ENCODE measurements around the gene MCM7. TPM values are rescaled to one million over a fixed set of nuclear protein-coding genes. Genes with fewer than 3 reads are reported as not detected.
A peak's percentile ranks its signal among the peaks of the same experiment; 100 is the strongest.

MCM7 gene
- total RNA-seq, 1 donor from 2014 or later, result 21.7 TPM

DNA sequence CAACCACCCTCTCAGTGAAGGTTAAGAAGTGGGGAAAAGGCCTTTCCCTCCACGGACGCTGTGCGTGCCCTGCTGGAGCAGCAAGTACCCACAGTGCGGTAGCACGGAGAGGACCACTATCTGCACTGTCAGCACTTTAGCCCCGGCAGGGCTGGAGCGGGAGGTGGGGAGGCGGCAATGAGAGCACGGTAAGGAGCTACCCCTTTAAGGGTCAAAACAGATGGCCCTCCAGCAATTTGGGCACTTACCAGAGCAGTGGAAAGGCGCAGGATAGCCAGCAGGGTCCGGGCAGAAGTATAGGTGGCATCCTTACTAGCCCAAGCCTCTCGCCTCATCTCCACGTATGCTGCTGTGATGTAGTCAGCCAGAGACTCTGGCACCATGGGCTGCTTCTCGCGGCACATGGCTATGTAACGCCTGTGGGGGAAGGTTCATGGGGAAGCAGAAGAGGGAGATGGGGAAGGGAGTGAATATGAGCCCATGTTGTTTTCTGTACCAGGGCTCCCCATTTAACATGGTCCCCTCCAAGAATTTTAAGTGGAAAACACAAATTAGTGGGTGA is 7.2 kb downstream of the MCM7 start:
- DNase-seq (ENCODE audit: low spot score), result no peak

DNA sequence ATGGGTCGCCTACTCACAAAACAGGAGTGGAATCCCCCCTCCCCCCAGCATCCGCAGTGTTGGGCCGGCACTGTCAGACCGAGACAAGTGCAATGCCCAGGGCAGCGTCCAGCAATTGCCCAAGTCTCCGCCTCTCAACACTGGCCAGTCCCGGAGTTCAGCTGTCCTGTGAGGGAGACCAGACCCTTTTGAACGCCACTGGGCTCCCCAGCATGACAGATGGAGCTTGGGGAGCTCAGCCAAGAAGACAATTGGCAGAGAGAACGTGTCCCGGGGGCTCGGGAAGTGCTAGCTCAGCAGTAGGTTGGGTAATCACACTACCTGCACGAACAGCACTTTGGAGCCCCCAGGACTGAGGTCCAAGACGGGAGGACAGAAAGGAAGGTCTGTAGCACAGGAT is 7.7 kb downstream of the MCM7 start:
- no peak for DNase-seq (ENCODE audit: low spot score)

DNA sequence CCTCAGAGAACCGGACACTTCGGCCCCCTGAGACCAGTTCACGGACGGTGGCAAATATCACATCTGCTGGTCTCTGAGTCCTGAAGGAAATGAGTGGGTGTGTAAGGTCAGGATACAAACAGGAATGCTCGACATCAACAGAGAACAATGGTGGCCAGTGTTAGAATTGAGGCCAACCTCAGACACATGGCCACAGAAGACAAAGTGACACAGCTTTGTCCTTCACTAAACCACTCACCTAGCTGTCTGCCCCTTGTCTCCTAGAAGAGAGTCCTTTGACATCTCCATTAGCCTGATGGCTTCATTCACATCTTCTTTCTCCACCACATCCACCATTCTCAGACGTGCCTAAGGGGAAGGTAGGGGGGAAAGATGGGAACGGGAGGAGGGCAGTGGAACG is 8.1 kb downstream of the MCM7 start:
- no peak for DNase-seq (ENCODE audit: low spot score)

DNA sequence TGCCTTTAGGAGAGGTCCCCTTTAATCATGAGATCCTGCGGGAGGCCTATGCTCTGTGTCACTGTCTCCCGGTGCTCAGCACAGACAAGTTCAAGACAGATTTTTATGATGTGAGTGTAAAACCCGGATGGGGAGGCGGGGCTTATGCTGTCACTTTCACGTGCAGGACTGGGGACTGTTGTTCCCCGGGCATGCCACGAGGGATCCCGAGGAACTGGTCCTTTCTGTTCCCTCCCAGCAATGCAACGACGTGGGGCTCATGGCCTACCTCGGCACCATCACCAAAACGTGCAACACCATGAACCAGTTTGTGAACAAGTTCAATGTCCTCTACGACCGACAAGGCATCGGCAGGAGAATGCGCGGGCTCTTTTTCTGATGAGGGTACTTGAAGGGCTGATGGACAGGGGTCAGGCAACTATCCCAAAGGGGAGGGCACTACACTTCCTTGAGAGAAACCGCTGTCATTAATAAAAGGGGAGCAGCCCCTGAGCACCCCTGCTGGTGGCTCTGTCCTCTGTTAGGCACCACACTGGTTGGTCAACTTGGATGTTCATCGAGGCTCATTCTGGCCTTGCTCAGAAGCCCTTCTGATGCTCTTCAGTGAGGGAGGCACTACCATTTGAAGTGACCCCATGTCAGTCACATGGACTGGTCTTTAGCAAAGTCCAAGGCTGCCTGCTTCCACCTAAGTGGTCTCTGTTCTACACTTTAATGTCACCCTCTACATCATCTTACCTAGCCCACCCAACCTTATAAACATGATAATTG is 9.6 kb downstream of the MCM7 start:
- DNase-seq (ENCODE audit: low spot score), result no peak

DNA sequence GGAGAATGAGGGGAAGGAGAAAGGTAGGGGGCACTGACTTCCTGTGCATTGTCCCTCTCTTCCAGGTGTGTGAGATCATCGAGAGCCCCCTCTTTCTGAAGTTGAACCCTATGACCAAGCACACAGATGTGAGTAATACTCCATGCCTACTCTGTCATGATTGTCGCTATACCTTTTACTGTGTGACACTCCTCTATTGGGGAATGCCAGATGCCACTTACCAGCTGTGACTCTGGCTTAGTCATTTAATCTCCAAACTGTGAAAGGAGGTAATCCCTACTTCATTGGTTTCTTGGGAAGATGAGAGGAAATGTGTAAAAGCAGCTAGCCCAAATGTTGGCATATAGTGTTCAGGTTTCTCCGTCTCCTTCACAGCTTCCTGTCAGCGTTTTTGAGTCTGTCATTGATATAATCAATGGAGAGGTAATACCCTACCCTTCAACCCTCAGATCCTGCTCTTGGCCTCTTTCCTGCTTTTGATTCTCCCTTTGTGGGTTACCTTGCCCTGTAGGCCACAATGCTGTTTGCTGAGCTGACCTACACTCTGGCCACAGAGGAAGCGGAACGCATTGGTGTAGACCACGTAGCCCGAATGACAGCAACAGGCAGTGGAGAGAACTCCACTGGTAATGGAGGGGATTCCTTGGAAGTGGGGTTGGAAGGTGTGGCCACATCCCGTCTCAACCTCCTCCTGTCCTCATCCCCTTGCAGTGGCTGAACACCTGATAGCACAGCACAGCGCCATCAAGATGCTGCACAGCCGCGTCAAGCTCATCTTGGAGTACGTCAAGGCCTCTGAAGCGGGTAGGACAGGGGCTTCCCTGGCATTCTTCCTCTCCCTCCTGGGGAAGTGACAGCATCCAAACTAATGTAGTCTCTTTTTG is 10.4 kb downstream of the MCM7 start:
- no peak for DNase-seq (ENCODE audit: low spot score)

DNA sequence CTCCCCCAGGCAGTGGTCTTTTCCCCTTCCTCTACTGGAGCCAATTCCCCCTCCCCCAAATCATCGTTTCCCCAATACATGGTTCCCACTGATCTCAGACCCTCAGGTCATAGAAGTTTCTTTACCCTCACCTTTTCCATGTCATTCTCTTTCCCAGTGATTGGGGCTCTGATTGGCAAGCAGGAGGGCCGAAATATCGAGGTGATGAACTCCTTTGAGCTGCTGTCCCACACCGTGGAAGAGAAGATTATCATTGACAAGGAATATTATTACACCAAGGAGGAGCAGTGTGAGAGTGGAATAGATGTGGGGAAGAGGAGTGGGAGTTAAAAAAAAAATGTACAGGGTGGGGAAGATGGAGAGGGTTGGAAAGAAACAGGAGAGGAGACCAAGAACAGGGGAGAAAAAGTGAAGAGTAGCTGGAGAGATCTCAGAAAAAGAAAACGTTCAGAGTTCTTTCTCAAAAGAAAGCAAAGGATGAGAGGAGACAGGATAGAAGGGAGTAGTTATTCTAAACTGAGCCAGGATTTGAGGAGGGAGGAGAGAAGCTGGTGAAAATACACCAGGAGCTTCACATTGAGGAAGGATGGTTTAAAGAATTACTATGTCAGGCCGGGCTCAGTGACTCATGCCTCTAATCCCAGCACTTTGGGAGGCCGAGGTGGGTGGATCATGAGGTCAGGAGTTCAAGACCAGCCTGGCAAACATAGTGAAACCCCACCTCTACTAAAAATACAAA is 11.6 kb downstream of the MCM7 start:
- DNase-seq (ENCODE audit: low spot score), result peak; percentile 62

DNA sequence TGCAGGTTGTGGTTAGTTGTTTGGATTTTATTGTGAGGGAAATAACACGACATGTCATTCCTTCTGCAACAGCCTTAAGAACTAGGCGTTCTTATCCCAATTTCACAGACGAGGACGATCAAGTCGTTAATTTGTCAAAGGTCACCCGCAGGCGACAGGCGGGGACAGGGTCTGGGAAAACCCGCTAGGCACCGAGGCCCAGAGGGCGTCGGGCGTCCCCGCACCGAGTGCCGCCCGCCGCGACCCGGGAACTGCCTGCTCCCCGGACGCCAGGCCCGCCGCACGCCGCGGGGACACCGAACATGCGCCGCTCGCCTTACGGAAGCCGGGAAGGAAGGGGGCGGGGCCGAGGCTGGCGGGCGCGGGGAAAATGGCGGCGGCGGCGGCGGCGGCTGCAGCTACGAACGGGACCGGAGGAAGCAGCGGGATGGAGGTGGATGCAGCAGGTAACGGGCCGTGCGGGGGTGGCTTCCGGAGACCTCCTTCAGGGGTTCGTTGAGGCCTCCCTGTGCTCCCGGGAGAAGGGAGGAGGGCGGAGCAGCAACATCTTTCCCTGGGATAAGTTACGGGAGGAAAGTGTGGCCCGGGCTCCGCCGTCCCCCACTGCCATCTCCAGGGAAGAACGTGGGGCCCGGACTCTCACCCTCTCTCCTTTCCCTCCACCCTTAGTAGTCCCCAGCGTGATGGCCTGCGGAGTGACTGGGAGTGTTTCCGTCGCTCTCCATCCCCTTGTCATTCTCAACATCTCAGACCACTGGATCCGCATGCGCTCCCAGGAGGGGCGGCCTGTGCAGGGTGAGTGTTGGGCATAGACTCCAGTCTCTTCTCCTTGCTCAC is 12.4 kb downstream of the MCM7 start, which contains the start of gene COPS6:
TSS of gene COPS6 (plus strand) at position 349 of the 837 bp plus-strand sequence. CDS start at position 371, 22 bp downstream.
- peak; percentile 78 for DNase-seq (ENCODE audit: low spot score)

DNA sequence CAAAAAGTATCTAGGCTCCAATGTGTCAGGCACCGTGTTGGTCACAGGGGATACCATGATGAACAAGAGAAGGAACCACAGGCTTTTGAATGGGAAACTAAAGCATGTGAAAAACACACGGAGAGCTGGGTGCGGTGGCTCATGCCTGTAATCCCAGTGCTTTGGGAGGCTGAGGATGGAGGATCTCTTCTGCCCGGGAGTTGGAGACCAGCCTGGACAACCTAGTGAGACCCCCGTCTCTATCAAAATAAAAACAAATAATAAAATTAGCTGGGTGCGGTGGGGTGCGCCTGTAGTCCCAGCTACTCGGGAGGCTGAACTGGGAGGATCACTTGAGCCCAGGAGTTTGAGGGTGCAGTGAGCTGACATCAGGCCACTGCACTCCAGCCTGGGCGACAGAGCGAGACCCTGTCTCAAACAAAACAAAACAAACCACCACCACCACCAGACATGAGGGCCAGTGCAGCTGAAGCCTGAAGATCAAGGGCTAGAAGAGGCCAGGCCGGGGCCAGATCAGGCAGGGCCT is 13.0 kb downstream of the MCM7 start:
- no peak for DNase-seq (ENCODE audit: low spot score)

DNA sequence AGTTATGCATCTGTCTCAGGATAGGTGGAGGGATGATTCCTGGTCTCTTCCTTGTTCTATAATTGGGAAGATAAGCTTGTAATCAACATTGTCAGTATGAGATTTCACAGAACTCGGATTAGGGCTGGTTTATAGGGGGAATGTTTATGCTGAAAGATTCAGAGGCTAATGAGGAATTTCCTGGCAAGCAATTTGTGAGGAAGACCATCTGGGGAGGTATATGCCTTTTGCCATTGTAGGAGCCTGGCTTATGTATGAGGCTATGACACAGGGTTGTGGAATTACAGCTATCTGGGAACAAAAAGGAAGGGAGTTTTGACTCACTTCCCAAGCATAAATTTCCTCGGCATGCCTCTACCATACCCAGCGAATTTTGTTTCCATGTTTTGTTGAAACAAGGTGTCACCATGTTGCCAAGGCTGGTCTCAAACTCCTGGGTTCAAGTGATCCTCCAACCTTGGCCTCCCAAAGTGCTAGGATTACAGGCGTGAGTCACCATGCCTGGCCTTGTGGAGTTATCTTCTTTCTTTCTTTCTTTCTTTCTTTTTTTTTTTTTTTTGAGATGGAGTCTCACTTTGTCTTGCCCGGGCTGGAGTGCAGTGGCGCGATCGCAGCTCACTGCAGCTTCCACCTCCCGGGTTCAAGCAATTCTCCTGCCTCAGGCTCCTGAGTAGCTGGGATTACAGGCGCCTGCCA is 14.0 kb downstream of the MCM7 start:
- peak; percentile 96 for DNase-seq (ENCODE audit: low spot score)

DNA sequence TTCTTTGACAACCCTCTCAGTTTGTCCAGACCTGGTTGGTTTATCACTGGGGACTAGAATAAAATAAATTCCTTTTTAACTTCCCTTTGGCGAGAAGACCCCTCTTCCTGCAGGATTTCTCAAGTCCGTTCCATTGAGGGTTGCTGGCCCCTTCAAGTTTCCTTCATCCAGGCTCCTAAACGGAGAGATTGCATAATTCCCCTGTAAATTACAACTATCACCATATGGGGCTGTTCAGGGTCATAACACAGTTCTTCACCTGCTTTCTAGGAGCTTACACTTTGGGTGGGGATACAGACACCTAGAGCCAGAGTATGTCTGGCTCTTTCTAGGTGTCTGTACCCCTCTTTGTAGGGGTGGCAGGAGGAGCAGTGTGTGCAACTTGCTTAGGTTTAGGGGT is 15.7 kb downstream of the MCM7 start:
- DNase-seq (ENCODE audit: low spot score), result no peak

DNA sequence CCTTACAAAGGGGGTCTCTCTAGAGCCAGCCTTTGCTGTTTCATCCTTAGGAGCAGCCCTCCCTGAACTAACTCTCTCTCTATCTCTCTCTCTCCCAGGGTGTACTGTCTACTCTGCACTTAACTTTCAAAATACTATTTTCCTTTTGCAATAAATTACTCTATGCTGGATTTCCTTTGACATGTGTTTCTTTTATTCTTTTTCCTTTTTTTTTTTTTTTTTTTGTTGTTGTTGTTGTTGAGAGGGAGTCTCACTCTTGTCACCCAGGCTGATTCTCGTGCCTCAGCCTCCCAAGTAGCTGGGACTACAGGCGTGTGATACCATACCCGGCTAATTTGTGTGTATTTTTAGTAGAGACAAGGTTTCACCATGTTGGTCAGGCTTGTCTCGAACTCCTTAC is 18.2 kb downstream of the MCM7 start:
- DNase-seq (ENCODE audit: low spot score), result no peak

DNA sequence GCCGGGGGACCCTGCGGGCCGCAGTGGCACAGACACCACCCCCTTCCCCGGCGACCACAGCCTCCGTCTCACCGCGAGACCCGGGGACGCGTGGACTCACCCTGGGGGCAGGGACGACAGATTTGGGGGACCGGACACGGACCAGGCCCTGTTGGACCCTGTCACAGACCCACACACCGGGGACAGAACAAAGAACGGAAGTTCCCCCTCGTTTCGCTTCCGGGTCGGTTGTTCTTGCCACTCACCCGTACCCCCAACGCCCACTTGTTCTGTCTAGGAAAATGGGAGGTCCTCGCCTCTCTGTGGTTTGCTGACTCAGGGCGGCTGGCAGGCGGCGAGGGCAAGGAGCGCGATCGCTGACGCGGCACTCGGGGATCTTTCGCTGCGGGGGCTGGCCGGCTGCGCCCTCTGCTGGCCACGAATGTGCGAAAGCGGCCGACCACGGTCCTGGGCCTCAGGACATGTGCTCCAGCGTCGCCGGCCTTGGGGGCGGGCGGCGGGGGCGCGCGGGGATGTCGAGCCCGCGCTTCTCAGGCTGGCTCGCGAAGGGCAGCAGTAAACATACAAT is 19.6 kb downstream of the MCM7 start, which contains the start of gene ZNF3:
TSS of gene ZNF3 (minus strand) at position 189 of the 568 bp plus-strand sequence. CDS start 4,366 bp downstream, outside the sequence.
- DNase-seq (ENCODE audit: low spot score), result peak; percentile 99

DNA sequence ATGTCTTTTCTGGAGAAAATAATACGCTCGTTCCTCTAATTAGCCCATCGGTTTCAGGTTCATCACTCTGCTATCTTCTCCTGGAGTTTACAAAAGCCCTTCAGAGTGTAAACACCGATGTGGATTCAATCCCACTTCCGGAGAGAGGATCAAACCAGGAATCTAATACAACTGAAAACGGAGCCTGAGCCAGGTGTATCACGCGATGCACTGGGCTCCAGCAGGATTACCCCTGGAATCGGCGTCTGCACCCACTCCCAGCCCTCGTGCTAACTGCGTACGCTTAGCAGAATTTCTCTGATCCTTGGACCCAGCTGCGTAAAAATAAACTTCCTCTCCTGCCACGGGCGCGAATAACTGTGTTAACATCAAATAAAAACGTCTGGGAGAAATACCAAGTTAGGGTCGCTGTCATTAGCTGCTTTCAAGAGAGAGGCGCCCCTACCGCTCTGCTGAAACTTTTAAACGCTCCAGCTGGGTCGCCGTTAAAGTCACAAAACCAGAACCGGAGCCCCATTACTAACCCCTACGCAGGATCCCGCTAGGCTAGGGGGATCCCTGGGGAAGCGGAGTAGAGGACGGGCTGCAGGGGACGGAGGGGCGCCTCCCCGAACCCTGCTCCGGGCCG is 20.2 kb downstream of the MCM7 start:
- no peak for DNase-seq (ENCODE audit: low spot score)

DNA sequence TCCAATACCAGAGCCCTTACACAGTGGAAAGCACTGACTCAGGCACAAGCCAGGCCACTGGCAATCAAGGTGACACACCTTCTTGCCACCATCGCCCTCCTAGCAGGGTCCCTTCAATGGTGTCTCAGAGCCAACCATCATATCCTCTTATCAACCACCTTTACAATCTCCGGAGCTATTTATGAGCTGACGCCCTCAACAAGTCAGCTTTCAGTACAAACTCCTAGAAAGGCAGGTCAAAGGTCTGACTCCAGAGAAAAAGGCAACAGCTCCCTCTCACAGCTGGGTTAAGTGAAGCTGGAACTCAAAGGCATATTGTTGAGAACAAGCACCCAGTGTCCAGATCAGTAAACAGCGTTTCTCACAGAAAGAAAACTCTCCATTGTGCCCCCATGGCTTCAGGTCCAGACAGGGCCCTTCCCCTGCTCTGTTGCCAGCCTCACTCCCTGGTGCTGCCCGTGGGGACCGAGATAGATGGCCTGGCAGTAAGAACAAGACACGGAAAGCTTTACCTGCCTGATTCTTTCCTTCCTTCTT is 22.1 kb downstream of the MCM7 start:
- DNase-seq (ENCODE audit: low spot score), result no peak

DNA sequence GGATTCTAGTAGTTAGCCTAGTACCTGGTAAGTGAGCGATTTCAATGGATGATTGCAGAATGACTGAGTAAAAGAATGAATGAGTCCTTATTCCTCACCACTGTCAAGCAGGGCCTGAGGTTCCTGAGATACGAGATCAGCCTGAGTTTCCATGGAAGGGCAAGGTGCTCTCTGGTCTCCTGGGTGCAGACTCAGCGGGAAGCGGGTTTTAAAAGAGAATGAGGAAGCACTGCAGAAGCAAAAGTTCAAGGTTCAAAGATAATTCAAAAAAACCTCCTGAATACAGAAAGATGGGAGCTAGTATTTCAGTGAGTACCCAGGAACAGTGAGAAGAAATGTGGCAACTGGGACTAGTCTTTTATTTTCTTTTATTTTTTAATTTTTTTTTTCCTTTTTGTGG is 24.0 kb downstream of the MCM7 start:
- DNase-seq (ENCODE audit: low spot score), result no peak

DNA sequence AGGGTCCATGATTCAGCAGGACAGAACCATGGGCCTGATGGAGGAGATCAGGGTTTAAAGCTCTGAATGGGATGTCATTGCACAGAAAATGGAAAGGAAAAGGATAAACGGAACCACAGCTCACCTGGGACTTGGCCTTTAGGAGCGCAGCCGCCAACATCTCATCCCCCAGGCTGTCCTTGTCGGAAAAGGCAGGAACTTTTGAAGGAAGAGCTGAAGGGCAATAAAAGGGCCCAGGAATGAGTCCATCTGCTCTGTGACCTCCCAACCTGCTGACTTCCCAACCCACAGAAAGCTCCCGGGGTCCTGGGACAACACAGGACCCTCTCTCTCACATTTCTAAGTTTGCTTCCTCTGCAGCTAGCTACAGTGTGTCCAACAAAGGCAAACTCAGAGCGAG is 25.8 kb downstream of the MCM7 start:
- no peak for DNase-seq (ENCODE audit: low spot score)

DNA sequence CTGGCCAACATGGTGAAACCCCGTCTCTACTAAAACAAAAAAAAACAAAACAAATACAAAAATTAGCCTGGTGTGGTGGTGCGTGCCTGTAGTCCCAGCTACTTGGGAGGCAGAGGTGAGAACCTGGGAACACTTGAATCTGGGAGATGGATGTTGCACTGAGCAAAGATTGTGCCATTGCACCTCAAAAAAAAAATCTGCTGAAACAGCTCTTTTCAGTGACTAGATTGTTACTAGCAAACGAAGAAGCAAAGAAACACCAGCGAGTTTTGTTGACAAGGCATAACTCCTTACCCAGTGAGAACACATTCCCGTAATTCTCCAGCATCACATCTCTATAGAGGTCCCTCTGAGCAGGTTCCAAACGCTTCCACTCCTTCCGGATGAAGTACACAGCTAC is 26.4 kb downstream of the MCM7 start:
- DNase-seq (ENCODE audit: low spot score), result no peak

DNA sequence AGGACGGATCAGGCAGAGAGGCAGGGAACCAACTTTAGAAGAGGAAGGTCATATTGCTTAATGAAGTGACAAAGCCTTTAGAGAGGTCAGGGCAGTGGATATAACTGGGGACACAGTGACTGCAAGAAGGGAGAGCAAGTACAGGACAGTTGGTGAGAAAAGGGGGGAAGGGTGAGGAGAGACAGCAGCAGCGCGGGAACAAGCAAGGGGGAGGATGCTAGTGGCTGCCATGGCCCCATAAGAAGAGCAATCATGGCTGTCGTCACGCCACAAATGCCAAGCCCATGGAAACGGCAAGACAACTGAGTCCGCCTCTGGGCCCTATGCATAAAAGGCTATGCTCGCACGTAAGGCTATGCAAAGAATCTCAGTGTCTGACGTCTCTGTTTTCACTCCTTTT is 28.7 kb downstream of the MCM7 start:
- DNase-seq (ENCODE audit: low spot score), result no peak
